HG03095 (cell line): ENCODE measurements around the gene DOCK1.
"Not testable (repeated sequence)": the region's sequence is repeated elsewhere in the genome, so short reads cannot be mapped to it uniquely, and the experiment has no call there.

Experiments
- ATAC-seq: cut with Tn5 transposase; IDR thresholded peaks from one replicate; pipeline ENCODE4 v1.9.1; 2021; ENCODE audit warnings: moderate library complexity; ENCODE audit not compliant: unreplicated experiment

Gene DOCK1

GRCh38 chr10:126924180-126924914 lies 19.1 kb downstream of the DOCK1 start:
- no peak for ATAC-seq

GRCh38 chr10:126924915-126925300 lies 19.7 kb downstream of the DOCK1 start:
- ATAC-seq = no peak

- no peak for ATAC-seq
Observed at GRCh38 chr10:126926568-126926967, 21.3 kb downstream of the DOCK1 start.

GRCh38 chr10:126927799-126928198 lies 22.6 kb downstream of the DOCK1 start:
- ATAC-seq = no peak

GRCh38 chr10:126928274-126928673 lies 23.0 kb downstream of the DOCK1 start:
- ATAC-seq = no peak

- no peak for ATAC-seq
Observed at GRCh38 chr10:126929391-126929790, 24.2 kb downstream of the DOCK1 start.

- ATAC-seq = no peak
Observed at GRCh38 chr10:126930131-126930882, 25.1 kb downstream of the DOCK1 start.

- no peak for ATAC-seq
Observed at GRCh38 chr10:126930883-126931503, 25.8 kb downstream of the DOCK1 start.

GRCh38 chr10:126931544-126931943 lies 26.3 kb downstream of the DOCK1 start:
- ATAC-seq = no peak

- ATAC-seq = no peak
Observed at GRCh38 chr10:126932516-126932915, 27.3 kb downstream of the DOCK1 start.

- ATAC-seq = no peak
Observed at GRCh38 chr10:126933116-126933515, 27.9 kb downstream of the DOCK1 start.

- no peak for ATAC-seq
Observed at GRCh38 chr10:126935263-126935946, 30.2 kb downstream of the DOCK1 start.

GRCh38 chr10:126937026-126937425 lies 31.8 kb downstream of the DOCK1 start:
- no peak for ATAC-seq

GRCh38 chr10:126938121-126938520 lies 32.9 kb downstream of the DOCK1 start:
- not testable (repeated sequence) for ATAC-seq

GRCh38 chr10:126939706-126940105 lies 34.5 kb downstream of the DOCK1 start:
- ATAC-seq = no peak

GRCh38 chr10:126940670-126941310 lies 35.6 kb downstream of the DOCK1 start:
- ATAC-seq = no peak

- ATAC-seq = no peak
Observed at GRCh38 chr10:126944191-126944590, 39.0 kb downstream of the DOCK1 start.

GRCh38 chr10:126945351-126946030 lies 40.3 kb downstream of the DOCK1 start:
- no peak for ATAC-seq

GRCh38 chr10:126946746-126947145 lies 41.5 kb downstream of the DOCK1 start:
- no peak for ATAC-seq
